EL (cell line): ENCODE measurements around the gene PRCD.

Source experiments
- DNase-seq: peaks from one replicate; pipeline ENCODE4 v3.0.0-alpha.2; 2016

Gene PRCD

DNA sequence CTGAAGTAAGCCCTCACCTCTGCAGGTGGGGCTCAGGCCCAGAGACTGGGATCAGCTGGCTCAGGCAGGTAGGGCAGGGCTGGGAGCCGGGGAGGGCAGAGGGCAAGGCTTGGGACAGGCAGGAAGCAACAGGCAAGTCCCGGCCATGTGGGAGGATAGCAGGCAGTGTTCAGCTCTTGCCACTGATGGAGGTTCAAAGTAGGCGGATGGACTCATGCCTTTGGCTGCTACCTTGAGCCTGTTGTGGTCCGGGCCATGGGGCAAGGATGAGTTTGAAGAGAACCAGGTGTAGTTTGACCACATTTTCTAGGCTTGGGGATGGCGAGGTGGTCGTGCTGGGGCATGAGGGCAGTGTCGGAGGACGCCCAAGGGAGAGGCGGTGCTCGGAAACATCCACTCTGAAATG is 2.7 kb downstream of the PRCD start:
- no peak for DNase-seq

DNA sequence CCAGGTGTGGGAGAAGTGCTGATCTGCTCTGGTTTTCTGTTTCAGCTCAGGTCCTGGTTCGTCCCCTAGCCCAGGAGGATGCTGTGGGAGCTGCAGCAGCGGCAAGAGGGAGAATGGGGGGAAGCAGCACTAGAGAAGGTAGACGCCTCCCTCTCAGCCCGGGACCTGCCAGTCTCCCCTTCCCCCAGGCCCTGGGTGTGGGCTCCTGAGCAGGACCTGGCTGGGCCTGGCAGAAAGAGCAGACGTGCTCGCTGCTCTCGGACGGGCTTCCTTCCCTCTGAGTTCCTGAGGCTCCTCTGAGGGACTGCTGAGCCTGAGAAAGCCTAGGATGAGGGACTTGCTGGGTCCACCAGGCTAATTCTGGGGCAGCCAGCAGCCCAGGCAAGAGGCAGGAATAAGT is 3.1 kb downstream of the PRCD start:
- no peak for DNase-seq

DNA sequence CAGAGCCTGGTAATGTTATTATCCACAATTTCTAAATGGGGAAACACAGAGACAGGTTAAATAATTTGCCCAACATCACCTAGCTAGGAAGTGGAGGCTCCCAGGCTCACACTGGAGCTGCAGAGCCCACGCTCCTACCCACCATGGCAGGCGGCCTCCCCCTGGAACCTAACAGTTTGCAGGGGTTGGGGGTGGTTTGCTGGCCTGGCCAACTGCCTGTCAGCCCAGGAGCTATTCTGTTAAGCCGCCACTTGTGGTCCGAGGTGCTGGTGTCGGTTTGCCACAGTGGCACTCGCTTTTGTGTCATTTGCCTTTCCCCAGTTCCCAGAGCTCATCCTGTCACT is 3.6 kb downstream of the PRCD start:
- no peak for DNase-seq

DNA sequence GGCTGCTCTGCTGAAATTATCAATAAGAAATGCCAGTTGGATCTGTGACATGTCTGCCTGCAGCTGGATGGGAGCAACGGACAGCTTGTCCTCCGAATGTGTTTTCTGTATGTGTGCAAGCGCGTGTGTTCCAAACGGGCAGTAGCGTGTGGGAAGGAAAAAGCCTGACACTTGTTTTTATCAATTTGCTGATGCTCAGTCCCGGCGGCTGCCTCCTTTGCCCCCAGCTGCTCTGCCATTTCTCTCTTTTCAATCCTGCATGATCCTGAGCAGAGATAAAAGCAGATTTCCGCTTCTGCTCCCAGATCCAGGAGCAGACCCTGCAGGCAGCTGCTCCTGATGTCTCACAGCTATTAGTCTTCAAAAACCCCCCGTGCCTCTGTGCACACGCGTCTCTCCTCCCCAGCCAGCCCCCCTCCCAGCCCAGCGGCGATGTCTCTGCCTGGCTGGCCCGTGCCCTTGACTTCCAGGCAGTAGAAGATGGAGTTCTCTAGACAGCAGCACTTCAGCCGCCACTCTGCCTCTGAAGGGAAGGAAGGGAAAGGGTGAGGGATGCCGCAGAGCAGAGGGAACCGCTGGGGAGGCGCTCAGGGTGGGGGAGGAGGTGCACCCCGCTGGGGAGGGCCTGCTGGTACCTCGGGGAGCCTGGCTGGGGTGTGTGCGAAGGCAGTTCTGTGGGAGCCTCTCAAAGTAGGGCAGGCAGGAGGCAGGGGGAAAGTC is 4.1 kb downstream of the PRCD start:
- no peak for DNase-seq

DNA sequence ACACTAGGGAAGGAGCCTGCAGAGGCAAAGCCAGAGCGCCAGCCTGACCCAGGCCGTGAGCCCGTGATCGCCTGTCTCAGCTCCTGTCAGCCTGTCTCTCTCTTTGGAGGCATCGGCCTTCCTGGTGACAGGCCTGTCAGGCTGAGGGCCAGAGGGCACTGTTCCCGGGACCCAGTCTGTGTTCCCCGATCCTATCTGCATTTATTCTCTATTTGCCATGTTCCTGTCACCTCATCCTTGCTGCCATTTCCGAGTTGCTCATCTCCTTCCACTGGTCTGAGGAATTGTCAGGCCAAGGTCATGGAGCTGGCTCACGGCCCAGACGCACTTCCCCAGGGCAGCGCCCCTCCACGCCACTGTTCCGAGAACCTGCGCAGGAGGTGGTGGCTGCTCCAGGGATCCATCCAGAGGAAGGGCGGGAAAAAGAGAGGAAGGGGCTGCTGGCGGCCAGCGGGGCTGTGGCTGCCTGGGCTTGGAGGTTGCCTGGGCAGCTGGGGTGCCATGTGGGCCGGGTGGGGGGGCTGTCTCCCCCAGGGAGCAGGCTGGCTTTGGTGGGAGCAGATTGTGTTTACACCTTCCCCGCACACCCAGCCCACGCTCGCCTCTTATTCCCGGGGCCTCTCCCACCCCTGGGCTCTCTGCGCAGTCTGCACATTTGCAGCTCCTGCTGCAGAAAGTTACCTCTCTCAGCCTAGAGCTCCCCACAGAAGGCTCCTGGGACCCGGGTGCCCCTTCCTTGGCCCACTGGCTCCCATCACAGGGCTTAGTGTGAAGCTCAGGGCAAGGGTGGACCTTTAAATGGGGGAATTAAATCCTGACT is 4.9 kb downstream of the PRCD start:
- DNase-seq, result no peak

DNA sequence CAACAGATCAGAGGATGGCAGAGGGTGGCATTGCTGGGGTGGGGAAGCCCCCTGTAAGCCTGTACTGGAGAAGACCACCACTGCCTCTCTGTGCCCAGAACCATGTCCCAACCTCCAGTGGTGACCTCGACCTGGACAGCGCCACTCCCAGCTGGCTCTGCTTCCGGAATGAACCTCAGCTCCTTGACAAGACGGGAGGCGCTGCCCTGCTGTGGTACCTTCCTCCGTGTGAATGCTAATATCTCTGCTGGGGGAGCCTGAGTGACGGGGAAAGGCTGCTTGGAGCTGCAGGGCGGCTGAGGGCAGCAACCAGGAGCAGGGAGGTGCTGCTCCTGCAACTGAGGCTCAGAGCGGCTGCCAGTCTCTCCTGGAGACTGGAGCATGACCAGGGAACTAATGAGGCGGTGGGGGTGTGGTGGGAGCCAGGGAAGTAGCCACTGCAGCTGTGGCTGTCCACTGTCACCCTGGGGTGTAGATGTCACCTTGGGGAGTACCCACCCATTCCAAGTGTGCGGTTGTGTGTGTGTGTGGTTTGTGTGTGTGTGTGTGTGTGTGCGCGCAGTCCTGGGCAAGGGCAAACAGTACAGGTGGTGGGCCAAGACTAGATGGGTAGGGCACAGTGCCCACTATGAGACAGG is 6.2 kb downstream of the PRCD start:
- DNase-seq, result no peak

DNA sequence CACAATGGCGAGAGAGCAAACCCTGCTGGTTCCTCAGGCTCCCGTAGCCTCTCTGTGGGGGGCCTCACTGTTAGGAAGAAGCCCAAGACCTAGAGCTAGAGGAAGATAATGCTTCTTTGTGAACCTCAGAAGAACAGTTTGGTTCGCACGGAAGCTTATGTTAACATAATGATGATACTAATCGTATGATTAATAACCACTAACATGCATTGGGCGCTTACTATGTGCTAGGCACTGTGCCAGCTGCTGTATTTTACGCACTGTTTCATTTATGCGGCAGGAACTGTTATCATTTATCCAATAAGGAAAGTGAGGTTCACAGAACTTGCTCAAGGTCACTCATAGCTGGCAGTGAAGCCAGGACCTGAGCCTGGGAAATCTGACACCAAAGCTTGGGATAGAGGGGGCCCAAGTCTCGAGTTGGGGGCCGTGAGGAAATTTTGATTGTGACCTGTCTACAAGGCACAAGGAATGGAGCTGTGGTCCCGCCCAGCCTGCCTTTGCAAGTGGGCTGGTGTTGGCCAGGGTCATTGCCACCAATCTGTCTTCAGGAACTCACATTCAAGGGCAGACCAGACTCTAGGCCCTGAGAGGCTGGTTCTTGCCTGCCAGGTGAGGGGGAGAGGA is 6.8 kb downstream of the PRCD start:
- DNase-seq, result peak; percentile 95

DNA sequence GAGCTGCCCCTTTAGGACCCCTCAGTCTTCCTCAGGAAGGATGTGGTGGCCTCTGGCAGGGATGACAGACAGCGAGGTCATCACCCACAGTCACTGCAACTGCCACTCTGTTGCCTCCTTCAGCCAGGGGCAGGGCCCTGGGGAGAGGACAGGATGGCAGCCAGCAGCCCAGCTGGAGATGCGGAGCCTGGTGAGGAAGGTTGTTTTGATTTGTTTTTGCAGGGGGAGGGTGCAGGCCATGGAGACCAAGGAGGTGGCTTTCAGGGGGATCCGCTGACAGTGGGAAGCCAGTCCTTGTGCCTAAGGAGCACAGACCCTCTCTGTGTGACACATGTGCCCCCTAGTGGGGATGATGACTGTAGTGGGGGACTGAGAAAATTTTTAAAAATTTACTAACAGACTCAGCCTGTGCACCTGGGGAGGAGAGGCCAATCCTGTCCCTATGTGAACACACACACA is 7.4 kb downstream of the PRCD start:
- DNase-seq, result peak; percentile 70

DNA sequence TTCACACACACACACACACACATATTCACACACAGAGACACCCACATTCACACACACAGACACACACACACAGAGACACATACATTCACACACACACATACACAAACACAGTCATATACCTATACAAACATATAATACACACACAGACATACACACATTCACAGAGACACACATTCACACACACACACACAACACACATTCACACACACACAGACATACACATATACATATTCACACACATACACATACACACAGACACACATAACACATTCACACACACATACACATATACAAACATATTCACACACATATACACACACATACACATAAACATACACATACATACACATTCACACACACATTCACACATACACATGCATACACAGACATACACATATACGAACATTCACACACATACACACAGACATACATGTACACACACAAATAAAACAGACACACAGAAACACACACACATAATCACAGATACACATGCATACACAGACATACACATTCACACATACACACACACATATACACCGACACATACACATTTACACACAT is 7.9 kb downstream of the PRCD start:
- no peak for DNase-seq

DNA sequence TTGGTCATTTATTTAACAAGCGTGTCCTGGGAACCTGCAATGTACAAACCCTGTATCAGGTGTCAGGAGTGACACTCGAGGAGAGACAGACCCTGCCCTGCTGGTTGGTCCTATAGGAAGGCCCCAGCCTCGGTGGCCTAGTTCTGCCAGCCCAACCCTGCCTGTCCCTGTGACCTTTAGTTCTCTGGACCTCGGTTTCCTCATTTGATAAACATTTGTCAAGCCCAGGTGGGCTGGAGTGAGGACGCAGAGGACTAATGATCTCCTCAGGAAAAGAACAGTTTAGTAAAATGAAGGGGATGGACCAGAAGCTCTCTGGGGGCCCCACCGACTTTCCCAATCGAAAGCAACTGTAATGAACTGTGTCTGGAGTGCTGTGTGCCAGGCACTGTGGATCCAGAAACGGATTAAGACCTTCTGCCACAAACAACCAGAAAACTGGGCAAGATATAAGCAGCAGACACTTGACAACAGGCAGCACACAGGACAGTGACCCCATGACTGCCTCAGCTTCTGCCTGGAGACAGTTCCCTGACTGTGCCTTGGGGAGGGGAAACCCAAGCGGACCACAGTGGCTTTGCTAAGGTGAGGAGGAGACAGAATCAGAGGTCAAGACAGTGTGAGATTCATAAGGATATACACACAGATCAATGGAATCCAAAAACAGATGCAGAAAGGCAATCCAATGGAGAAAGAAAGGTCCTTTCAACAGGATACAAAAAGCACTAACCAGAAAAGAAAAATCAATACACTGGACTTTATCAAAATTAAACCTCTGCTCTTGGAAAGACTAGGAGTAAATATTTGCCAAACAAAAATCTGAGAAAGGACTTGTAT is 8.8 kb downstream of the PRCD start:
- no peak for DNase-seq

DNA sequence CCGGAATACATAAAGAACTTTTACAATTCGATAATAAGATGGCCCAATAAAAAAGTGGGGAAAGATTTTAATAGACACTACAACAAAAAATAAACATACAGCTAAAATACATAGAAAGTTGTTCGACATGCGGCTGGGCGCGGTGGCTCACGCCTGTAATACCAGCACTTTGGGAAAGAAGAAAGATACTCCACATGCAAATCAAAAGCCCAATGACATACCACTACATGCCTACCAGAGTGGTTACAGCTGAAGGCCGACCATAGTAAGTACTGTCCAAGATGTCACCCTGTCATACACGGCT is 9.3 kb downstream of the PRCD start:
- no peak for DNase-seq

DNA sequence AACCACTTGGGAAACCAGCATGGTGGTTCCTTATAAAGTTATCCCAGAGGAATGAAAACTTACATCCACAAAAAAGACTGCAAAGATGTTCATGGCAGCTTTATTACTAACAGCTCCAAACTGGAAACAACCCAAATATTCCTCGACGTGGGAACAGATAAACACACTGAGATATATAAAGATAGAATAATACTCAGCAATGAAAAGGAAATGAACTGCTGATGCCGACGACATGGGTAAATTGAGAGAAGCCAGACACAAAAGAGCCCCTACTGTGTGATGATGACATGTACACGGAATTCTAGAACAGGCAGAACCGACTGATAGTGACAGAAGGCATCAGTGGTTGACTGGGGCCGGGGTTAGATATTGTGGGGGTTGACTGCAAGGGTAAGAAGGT is 9.7 kb downstream of the PRCD start:
- DNase-seq, result no peak

DNA sequence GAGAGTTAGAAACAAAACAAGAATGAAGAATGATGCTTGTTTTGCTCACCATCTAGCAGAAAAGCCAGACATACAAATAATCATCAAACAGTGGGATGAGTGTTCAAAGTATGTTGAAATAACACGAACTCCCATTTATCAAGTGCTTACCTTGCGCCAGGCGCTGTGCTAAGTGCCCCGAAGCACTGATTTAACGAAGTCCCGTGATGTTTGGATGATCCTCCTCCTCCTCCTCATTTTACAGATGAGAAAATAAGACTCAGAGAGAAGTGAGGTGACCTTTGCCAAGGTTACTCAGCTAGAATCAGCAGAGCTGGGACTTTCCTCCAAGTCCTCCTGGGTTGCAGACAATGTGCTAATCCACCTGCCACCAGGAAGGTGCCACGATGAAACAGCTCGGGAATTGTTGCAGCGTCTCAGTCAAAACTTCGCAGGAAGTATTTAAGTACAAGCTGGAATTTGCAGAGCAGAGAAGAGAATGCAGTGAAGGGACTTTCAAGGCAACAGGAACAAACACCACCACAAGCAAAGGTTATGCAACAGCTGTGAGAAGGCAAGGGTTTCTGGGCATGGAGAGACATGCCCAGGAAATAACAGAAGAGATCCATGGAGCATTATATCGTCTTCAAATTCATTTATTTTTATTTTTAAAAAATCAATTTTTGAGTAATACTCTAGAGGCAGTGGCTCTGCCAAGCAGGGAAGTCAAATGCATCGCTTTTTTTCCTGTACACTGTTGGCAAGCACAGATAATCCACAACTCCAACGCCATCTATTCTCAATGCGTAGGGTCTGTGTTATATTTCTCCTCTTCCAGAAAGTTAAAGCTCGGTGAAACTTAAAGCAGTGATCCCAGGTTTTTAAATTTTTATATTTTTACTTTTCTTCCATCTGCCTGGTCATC is 11.1 kb downstream of the PRCD start:
- DNase-seq, result no peak

DNA sequence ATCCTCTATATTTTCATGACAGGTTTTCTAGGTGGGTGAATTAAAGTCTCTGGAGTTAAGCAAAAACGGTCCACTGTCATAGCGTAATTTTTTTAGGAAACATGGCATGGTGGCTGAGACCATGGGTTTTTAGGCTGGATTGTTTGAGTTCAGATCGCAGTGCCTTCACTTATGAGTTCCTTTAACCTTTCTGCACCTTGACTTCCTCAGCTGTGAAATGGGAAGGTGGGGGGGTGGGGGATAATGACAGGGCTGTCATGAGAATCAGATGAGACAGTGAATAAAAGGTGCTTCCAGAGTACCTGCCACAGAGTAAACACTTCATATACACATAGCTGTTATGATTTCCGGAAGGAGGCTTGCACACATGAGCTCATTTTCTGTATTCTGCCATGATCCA is 11.8 kb downstream of the PRCD start:
- DNase-seq, result no peak

DNA sequence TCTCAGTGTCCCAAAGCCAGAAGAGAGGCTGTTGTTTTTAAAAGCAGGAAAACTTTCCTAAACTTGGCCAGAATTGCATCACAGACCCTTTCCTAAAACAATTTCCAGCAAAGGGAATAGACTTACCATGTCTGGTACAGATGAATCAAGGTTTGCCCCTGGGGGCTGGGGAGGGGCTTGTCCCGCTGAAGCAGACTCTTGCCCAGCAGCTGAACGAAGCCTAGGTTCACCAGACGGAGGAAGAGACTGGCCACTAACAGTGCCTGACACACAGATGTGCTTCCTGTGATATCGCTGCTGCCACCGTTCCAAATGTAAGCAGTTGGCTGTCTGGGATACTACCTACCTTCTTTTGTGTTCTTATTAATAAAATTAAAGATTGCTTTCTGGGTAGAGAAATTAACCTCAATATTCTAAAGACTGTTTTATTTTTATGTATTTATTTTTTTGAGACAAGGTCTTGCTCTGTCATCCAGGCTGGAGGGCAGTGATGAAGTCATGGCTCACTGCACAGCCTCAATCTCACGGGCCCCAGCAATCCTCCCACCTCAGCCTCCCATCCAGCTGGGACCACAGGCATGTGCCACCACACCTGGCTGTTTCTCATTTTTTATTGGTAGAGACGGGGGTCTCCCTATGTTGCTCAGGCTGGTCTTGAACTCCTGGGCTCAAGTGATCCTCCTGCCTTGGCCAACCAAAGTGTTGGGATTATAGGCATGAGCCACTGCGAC is 13.5 kb downstream of the PRCD start:
- DNase-seq, result no peak

DNA sequence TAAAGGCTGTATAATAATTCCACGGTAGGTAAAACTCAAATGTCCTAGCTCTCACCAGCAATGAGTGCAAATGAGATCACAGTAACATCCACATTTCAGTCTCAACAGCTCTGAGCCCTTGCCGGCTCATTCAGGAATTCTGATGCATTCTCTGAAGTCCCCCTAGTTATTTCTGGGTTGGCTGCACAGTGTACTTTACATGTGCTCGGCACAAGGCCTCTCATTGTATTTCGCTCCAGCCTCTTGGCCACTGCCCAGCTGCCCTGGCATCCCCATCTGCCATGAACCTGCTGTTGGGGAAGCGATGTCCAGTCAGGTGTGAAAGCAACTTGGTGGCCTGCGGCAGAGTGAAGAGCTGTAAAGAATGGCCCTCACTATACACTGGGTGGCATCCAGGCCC is 14.3 kb downstream of the PRCD start:
- no peak for DNase-seq

DNA sequence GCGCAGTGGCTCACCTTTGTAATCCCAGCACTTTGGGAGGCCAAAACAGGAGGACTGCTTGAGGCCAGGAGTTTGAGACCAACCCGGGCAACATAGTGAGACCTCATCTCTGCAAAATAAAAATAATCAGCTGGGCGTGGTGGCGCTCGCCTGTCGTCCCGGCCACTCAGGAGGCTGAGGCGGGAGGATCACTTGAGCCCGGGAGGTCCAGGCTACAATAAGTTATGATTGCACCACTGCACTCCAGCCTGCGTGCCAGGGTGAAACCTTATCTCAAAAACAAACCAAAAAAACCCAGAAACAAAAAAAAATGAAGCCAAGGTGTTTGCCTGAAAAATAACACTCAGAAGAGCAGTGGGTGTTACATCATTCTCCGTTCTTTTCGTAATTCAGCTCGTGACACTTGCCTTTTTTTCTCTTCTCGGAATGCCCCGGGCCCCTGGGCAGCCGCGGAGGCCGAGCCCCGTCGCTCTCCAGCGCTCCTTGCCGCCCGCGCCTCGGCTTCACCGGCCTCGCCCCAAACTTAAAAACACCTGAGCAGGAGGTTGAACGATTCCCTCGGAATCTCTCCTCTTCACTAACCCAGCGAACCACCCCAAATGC is 17.0 kb downstream of the PRCD start:
- DNase-seq, result peak; percentile 38

DNA sequence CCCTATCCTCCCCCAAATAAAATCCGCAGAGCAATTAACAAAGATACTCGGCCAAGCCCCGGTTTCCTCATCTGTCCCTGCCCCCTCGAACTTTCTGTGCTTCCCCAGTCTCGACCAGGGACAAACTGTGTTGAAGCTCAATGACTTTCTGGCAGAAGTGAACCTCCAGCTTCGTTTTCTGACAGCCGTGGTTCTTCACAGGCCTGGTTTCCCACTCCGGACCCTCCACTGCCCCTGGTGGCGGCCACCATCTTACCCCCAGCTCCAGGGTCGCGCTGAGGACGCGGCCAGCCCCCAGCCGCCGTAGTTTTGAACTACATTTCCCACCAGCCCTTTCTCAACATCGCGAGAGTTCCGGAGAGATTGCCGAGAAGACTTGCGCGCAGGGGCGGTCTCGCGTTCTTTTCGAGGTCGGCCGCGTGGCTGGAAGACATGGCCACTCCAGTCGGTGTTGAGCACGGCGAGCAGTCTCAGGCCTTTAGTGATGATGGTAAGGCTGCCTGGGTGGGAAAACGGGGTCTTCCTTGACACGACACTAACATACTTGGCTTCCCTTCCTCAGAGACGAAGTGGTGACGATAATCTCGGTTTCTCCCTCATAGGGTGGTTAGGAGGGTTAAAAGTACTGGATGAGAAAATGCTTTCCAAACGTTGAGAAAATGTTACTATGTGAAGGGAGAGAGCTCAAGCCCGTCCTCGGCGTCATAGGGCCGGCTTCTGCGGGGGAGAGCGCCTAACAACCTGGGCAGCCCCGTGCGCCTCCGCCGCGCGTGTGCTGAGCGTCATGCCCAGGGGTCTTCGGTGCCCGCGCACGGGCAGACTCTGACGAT is 17.7 kb downstream of the PRCD start:
- DNase-seq, result peak; percentile 97
